GM12875 (cell line): ENCODE measurements around the gene CNIH3.

Experiments used
- H3K4me3 ChIP-seq: one replicate; pipeline ENCODE4 v1.5.1; 2011; ENCODE audit warnings: low read depth, low read length, control low read depth
- TF ChIP-seq, protein P1 (sequence below): IDR thresholded peaks from 2 replicates; pipeline ENCODE4 v1.5.1; 2011; ENCODE audit warnings: low read depth, mild to moderate bottlenecking, control low read depth, inconsistent platforms, low read length, moderate library complexity, borderline replicate concordance; ENCODE audit not compliant: insufficient read depth

Gene CNIH3

DNA sequence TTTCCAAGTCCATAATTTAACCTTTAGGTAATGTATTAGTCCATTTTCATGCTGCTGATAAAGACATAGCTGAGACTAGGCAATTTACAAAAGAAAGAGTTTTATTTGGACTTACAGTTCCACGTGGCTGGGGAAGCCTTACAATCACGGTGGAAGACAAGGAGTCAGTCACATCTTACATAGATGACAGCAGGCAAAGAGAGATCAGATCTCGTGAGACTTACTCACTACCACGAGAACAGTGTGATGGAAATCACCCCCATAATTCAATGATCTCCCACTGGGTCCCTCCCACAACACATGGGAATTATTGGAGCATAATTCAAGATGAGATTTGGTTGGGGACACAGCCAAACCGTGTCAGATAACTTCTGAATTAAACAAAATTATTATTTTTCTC lies 44.0 kb downstream of the CNIH3 start:
- no peak overlapping the region for H3K4me3 ChIP-seq
- TF ChIP-seq, protein P1, sequence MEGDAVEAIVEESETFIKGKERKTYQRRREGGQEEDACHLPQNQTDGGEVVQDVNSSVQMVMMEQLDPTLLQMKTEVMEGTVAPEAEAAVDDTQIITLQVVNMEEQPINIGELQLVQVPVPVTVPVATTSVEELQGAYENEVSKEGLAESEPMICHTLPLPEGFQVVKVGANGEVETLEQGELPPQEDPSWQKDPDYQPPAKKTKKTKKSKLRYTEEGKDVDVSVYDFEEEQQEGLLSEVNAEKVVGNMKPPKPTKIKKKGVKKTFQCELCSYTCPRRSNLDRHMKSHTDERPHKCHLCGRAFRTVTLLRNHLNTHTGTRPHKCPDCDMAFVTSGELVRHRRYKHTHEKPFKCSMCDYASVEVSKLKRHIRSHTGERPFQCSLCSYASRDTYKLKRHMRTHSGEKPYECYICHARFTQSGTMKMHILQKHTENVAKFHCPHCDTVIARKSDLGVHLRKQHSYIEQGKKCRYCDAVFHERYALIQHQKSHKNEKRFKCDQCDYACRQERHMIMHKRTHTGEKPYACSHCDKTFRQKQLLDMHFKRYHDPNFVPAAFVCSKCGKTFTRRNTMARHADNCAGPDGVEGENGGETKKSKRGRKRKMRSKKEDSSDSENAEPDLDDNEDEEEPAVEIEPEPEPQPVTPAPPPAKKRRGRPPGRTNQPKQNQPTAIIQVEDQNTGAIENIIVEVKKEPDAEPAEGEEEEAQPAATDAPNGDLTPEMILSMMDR, result no peak

DNA sequence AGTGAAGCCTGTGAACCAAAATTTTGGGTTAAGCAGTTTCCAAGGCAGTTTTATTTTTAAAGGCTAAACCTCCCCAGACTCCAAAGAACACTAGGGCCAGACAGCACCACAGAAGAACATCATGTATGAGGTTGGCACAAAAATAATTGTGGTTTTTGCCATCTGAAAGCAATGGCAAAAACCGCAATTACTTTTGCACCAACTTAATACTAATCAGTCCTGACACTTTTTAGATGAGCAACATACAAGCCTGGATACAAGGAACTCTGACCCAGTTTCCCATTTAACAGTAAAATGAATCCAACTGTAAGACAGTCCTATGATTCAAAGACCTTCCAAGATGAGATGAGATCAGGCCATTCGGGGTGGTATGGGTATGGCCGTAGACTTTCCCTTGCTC lies 46.8 kb downstream of the CNIH3 start:
- no peak overlapping the region for H3K4me3 ChIP-seq
- TF ChIP-seq, protein P1, result no peak

GRCh38 chr1:224665016-224665415 lies 48.9 kb downstream of the CNIH3 start:
- no peak overlapping the region for H3K4me3 ChIP-seq
- TF ChIP-seq, protein P1, result no peak

GRCh38 chr1:224666078-224666477 lies 50.0 kb downstream of the CNIH3 start:
- TF ChIP-seq, protein P1, result no peak
- no peak overlapping the region for H3K4me3 ChIP-seq

- H3K4me3 ChIP-seq, result no peak overlapping the region
- TF ChIP-seq, protein P1, result no peak
Measured at GRCh38 chr1:224666913-224667312, 50.8 kb downstream of the CNIH3 start.

DNA sequence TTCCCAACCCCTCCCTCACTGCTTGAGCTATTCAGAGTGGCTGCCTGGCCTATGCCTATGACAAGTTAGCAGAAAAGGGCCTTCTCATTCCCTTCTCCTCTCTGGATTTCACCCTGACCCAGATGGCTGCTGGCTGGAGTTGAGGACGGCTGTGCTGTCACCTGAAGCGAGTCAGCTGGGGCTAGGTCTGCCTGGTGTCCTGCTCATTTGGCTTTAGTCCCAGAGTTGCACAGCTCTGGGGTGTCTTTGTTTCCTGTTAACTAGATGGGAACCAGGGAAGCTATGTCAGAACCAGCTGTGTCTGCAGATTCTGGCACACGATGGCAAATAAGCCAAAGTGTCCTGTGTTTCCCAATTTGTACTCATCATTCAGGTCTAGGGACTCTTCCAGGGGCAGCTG lies 52.9 kb downstream of the CNIH3 start:
- TF ChIP-seq, protein P1, result no peak
- H3K4me3 ChIP-seq, result no peak overlapping the region

DNA sequence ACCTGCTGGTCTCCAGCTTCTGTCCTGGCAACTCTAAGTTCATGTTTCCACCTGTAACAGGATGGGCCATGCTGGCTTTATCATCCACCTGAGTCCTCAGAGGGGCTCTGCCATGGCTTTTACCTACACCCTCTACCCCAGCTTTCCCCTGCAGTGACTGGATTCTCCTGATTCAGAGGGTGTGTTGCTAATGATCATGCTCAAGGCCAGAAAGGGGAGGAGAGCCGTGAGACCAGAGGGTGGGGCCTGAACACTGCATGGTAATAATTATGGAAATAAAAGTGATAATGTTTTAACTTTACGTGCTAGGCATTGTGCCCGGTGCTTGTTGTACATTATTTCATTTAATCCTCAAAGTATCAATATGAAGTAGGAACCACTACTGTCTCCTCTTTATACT lies 53.3 kb downstream of the CNIH3 start:
- TF ChIP-seq, protein P1, result no peak
- no peak overlapping the region for H3K4me3 ChIP-seq
